GM23248 (cell line): ENCODE measurements around the gene PADI6.

Source experiments
- EZH2 ChIP-seq: fragments of 200-600 bp; sonication (generic); IDR thresholded peaks from 2 replicates; pipeline ENCODE4 v1.6.1; 2018; ENCODE audit warnings: antibody characterized with exemption, mild to moderate bottlenecking; ENCODE audit not compliant: insufficient read depth, poor library complexity, severe bottlenecking
- EZH2phosphoT487 ChIP-seq: fragments of 200-600 bp; sonication (generic); IDR thresholded peaks from 2 replicates; pipeline ENCODE4 v1.6.1; 2018; ENCODE audit warnings: antibody characterized with exemption, moderate library complexity, mild to moderate bottlenecking, low read depth; ENCODE audit not compliant: insufficient read depth

DNA sequence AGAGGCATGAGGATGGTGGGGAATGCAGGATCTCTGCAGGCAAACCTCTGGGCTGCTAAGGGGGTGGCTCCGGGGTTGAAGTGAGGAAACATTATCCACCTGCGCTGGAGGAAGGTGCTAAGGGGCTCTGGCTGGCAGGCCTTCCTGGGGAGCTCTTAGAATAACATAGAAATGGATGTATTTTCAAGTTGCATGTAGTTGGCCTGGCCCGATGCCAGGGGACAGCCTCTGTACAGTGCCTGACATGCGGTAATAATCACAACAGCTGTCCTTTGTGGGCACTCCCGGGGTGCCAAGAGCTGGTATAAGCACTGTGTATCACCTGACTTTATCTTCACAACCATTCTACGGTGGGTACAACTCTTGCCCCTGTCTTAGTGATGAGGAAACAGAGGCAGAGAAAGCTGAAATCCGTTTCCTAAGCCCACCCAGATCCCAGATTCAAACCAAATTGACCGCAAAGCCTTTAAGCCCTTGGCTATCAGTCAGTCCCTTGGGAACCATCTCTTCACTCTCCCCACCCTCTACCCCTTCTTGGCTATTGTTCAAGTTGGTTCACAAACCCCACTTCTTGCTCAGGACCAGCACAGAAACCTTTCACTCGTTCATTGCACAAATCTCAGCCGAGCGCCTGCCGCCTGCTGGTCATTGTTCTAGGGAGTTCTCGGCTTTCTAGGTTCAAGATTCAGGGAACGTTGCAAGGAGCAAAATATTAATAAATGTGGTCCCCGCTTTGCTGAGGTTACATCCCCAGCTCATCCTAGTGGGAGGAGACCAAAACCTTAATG lies 33.1 kb upstream of the PADI6 start:
- TF ChIP-seq EZH2phosphoT487 = no peak
- TF ChIP-seq EZH2 = no peak
